Globus pallidus (tissue), 1 donor: ENCODE data around the gene CYP4F22.
"Not testable (repeated sequence)": the region's sequence is repeated elsewhere in the genome, so short reads cannot be mapped to it uniquely, and the experiment has no call there.

Source experiments
- DNase-seq: peaks from one replicate; pipeline ENCODE4 v3.0.0-alpha.2; 2015; ENCODE audit warnings: low spot score

The CYP4F22 gene

DNA sequence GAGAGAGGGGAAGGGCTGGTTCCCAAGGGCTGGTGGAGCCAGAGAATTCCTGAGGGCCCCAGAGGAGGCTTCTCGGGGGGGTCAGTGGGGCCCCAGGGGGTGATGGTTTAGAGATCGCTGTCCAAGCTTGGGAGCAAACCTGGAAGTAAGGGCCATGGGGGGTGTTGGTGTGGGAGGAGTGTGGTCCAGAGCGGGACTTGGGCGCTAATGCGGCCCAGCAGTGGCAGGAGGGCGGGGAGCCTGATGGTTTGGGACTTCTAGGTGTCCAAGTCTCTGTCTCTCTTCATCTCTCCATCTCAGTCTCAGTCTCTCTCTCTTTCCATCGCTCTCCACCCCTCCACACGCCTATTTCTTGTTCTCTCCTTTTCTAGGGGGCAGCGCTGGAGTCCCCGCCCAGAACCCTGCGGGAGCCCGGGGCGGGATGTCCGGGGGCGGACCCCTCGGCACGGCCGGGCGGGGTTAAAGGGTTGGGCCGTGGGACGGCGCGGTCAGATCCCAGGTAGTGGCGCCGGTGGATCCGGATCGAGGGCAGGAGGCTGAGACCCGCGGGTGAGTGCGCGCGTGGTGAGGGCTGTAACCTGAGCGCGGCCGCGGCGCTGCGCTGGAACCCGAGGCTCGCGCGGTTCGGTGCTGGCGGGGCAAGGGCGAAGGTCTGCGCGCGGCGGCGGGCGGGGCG, at the start of gene CYP4F22:
TSS of gene CYP4F22 (plus strand) at position 491 of the 676 bp plus-strand sequence. CDS start 16,812 bp downstream, outside the sequence.
- DNase-seq = no peak

DNA sequence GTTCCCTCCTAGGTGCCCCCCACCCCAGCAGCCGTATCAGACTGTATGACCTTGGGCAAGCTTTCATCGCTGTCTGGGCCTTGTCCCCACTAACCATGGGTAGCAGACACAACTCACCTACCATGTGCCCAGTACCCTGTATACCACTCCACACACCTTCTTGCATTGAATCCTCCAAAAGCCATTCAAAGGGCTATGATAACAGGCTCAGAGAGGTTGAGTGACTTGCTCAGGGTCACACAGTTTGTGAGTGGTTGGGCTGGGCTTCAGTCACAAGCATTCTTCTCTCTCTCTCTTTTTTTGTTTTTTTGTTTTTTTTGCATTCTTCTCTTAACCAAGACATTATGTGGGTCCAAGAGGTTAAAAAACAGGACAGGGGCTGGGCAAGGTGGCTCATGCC, 46.6 kb upstream of the CYP4F22 start:
- no peak for DNase-seq

DNA sequence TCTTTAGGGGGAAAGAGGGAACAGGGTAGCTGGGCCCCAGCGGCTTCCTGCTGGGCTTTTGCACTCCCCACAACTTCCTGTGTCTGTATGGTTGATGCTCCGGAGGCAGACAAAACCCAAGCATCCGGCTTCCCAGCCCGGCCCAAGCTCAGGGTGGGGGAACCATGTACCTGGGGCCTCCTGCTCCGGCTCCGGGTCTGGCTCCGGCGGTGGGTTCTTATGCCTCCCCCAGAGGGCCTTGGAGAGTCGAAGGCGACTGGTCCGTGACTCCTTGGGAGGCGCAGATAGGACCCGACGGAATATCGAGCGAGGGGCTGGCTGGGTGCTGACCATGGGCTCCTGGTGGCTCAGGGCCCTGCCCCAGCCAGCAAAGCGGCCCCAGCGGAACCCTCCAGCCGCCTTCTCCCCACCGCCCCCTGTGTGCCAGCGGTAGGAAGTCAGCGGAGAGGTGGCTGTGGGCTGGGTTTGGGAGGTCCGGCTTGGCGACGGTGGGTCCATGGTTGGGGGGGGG, 44.4 kb upstream of the CYP4F22 start:
- peak; percentile 17 for DNase-seq

DNA sequence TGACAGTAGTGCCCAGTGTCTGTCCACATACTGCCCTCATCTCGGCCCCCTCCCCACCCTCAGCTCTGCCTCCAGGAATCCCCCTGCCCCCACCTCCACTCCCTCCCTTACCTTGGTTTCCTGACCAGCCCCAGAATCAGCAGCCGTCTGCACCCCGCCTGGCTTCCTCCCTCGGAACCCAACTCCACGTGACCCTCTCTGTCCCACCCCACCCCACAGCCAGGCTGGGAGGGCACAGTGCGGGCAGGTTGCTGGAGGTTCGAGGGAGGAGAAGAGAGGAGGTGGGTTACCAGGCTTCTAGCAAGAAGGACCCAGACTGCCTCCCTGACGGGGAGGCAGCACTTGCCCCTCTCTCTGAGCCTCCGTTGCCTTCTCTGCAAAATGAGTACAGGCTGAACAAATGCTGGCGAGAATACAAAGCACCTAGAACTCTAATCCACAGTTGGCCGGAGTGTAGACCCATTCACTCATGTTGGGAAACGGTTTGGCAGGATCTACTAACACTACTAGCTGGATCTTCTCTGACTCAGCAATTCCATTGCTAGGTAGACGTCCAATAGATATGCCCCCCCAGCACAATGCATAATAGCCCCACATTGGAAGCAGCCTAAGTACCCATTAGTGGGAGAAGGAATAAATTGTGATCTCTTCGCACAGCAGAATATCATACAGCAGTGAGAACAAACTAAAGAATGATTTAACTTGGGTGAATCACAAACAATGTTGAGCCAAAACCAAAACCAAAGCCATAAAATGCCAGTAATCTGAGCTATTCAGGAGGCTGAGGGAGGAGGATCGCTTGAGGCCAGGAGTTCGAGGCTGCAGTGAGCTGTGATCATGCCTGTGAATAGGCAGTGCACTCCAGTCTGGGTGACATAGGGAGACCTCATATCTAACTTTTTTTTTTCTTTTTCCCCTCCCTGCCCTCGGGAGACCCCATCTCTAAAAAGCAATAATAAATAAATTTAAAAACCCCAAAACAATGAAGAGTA, 43.6 kb upstream of the CYP4F22 start, which contains the start of gene RASAL3:
TSS of gene RASAL3 (minus strand) at position 151 of the 992 bp plus-strand sequence. CDS start 186 bp downstream, outside the sequence.
- no peak for DNase-seq

DNA sequence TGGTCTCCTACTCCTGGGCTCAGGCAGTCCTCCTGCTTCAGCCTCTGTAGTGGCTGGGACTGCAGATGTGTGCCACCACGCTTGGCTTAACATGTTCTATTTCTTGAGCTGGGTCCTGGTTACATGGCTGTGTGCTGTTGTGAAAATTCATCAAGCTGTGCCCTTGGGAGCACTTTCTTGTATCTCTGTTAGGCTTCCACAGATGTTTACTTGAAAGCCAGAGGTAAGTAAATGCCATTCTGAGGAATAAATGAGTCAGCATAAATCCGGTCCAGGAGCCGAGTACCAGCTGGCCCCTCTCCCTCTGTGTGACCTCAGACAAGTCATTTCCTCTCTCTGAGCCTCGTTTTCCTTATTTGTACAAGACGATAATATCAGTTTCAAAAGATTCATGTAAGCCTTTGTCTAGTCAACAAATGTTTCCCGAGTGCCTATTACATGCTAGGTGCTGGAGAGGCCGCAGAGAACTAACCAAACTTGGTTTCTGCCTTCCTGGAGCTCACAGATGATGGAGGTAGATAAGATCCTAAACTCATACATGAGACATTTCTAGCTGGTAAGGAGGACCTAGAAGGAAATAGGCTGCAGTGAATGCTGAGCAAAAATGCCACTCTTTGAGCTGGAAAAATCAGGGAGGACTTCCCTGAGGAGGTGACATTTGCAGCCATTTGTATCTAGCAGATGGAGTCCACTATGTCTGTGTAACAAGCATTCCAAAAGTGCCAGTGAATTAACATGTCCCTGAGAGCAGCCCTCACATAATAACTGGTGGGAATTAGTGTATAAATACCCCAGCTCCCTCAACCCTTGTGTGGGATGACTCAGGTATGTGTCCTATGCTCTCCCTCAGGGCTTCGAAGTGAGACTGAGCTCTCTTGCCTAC, 41.2 kb upstream of the CYP4F22 start:
- no peak for DNase-seq

DNA sequence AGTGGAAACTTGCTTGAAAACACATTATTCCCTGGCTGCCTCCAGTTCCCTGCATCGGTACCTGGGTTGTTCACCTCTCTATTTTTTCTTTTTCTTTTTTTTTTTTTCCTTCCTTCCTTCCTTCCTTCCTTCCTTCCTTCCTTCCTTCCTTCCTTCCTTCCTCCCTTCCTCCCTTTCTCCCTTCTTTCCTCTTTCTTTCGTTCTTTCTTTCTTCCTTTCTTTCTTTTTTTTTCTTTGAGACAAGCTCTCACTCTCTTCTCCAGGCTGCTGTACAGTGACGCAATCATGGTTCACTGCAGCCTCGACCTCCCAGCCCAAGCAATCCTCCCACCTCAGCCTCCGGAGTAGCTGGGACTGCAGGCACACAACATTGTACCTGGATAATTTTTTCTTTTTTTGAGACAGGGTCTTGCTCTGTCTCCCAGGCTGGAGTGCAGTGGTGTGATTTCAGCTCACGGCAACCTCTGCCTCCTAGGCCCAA, 40.6 kb upstream of the CYP4F22 start:
- no peak for DNase-seq

DNA sequence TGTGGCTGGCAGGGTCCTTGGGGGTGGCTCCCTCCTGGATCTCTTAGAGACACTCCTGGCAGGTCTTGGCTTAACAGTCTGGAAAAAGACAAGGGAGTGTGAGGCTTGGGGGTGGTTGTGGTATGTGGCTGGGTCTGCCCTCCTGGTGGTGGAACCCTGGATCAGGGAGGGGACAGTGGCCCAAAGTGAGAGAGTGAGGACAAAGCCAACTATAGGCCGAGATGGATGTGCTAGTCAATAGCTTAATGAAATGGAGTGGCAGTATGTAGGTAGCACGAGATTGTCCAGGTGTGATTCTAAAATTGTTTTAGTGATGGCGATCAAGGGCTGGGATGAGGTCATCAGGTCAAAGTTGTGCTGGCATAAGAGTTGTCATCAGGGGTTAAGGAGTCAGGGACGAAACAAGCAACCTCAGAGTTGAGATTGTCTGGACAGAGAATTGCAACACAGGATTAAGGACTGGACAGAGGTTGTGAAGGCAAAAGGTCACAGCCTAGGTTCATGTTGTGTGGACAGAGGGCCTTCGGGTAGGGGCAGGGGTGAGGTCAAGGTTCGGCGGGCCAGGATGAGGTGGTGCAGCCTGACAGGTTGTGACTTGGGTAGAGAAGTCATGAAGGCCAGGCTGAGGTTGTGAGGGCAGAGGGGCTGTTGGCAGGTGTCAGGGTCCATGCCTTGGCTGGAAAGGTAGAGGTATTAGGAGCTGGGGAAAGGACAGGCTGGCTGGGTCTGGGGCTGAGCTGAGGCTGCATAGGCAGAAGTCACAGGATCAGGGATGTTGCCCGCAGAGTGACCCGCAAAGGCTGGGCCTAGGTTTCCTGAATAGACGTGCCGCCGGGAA, 39.4 kb upstream of the CYP4F22 start:
- no peak for DNase-seq

DNA sequence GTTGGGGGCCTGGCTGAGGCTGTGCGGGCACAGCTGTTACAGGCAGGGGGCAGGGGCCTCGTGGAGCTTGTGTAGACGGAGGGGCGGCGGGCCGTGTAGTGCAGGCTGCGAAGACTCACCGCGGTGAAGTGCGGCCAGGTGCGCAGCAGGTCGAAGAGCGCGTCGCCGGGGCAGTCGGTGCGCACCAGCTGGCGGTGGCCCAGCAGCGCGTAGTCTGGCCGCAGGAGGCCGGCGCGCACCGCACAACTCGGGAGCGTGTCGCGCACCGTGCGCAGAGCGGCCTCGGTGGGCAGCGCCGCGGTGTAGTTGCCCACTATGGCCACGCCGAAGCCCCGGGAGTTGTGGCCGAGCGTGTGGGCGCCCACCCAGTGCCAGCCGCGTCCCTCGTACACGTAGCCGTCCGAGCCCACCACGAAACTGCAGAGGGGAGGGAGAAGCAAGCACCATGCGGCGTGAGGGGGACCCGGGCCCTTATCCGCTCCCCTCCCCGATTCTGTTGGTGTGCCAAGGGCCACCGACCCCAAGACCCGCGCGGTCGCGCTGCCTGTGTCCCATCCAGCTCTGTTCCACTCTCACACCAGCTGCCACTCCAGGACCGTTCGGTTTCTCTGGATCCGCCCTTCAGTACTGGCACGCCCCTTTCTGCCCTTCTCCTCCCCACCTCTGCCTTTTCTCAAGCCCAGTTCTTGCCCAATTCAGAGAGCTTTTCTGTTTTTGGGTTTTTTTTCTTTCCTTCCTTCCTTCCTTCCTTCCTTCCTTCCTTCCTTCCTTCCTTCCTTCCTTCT, 38.6 kb upstream of the CYP4F22 start:
- DNase-seq = no peak

DNA sequence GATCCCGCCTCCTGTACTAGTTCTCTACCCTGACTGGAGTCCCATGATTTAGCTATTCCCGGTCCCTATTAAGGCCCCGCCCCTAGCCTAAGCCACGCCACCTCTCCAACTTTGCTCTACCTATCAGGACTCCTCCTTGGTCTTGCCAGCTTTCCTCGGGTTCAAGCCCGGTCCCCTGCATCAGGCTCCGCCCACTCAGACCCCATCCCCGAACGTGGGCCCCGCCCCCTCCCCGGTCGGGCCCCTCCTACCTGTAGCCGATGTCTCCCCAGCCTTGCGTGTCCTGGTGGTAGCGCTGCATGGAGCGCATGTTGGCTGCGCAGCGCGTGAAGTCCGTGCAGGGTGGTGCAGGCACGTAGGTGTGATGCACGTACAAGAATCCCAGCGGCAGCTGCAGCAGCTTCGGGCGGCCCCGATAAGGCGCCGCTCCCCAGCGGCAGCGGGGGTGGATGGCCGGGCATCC, 36.7 kb upstream of the CYP4F22 start:
- DNase-seq = no peak

DNA sequence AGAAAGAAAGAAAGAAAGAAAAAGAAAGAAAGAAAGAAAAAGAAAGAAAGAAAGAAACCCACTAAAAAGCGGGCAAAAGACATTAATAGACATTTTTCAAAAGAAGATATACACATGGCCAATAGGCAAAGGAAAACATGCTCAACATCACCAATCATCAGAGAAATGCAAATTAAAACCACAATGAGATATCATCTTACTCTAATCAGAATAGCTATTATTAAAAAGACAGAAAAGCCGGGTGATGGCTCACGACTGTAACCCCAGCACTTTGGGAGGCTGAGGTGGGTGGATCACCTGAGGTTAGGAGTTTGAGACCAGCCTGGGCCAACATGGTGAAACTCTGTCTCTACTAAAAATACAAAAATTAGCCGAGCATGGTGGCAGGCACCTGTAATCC, 34.5 kb upstream of the CYP4F22 start:
- not testable (repeated sequence) for DNase-seq

DNA sequence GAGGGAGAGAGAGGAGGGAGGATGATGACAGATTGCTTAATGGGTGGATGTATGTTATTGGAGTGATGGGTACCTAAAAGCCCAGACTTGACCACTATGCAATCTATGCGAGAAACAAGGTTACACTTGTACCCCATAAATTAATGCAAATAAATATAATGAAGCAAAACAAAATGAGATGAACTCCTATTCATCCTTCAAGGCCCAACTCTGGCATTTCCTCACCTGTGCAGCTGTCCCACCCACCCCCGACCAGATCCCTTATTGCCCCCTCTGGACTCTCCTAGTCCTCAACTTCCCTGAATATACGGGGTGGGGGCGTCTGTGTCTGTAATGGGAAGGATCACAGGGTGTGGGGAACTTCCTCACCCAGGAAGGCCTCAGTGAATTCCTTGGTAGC, 33.2 kb upstream of the CYP4F22 start:
- DNase-seq = no peak

DNA sequence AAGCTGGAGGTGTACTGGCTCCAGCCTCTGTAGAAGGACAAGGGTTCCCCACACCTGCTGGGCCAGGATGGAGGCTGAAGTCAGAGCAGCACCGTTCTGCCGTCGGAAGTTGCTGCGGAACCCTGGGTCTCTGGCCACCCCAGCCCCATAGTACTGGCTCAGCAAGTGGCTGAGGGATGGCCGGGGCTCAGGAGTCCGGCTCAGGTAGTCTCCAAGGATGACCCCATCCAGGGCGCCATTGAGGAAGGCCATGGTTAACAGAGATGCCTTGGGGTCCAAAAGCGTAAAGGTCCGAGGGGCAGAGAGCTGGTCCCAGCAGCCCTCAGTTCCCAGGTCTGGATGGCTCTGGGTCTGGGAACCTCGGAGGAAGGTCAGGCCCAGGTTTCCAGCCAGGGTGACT, 32.7 kb upstream of the CYP4F22 start:
- DNase-seq = no peak

DNA sequence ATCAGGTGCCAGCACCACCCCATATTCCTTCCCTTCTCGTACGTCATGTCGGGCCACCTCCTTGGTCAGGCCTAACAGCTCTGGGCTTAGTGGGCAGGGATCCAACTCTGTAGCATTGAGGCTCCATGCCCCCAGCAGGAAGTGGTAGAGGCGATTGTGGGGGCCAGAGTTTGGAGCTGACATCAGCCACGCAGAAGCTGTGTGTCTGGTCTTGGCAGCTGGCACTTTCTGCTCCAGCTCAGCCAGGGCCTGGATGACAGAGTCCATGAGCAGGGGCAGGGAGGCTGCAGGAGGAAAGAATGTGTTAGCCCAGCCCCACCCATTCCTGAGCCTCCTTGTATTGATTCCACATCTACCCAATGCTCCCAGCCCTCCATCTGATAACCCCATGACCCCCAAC, 32.0 kb upstream of the CYP4F22 start:
- no peak for DNase-seq

DNA sequence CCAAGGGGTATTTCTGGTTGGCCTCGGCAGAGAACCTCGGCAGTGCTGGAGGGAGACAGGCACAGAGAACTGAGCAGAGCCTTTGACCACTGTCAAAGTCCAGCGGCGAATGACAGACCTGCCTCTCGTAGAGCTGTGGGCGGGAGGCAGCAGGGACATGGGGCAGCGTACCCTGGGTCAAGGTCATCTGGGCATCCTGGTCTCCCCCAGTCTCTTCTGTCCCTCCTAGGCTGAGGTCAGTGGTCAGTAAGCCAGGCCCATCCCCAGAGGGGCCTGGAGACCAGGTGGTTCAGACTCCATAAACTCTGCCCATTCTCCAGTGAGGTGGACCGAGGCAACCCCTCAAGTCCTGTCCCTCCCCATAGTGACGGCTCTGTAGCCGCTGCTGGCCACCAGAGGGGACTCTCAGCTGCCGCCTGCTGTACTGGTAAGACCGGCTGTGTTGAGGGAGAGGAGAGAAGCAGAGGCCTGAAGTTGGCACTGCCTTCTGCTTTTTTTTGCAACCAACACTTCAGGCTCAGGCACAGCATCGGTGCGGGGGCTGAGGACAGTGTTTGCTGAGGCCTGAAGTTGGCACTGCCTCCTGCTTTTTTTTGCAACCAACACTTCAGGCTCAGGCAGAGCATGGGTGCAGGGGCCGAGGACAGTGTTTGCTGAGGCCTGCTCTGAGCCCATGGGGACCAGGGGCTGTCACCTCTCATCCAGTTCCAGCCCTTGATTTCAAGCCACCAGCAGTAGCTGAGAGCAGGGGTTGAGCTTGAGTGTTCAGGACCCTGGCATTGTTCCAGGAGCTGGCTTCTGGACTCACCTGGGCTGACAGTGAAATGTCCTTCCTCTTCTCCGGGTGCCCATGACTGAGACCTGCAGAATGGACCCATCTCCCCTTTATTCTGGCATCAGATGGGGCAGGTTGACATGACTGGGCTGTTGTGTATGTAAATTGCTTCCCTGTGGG, 28.7 kb upstream of the CYP4F22 start, which contains the start of gene PGLYRP2:
TSS of gene PGLYRP2 (minus strand) at position 111 of the 955 bp plus-strand sequence. CDS start 130 bp downstream, outside the sequence.
- no peak for DNase-seq

DNA sequence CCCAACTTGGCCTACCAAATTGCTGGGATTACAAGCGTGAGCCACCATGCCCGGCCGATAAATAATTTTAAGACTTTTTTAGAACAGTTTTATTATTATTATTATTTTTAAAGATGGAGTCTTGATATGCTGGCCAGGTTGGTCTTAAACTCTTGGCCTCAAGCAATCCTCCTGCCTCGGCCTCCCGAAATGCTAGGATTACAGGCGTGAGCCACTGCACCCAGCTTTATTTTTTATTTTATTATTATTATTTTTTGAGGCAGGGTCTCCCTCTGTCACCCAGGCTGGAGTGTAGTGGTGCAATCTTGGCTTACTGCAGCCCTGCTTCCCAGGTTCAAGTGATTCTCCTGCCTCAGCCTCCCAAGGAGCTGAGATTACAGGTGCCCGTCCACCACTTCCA, 27.3 kb upstream of the CYP4F22 start:
- not testable (repeated sequence) for DNase-seq

DNA sequence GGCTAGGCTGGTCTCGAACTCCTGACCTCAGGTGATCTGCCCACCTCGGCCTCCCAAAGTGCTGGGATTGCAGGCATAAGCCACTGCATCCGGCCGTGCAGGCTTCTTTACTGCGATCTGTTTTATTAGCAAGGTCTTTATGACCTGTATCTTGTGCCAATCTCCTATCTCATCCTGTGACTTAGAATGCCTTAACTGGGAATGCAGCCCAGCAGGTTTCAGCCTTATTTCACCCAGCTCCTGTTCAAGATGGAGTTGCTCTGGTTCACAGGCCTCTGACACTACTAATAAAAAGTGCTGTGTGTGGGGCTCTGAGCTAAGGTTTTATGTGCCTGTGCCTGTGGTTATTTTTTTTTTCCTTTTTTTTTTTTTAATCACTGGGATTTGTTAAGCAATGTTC, 22.6 kb upstream of the CYP4F22 start:
- DNase-seq = not testable (repeated sequence)

DNA sequence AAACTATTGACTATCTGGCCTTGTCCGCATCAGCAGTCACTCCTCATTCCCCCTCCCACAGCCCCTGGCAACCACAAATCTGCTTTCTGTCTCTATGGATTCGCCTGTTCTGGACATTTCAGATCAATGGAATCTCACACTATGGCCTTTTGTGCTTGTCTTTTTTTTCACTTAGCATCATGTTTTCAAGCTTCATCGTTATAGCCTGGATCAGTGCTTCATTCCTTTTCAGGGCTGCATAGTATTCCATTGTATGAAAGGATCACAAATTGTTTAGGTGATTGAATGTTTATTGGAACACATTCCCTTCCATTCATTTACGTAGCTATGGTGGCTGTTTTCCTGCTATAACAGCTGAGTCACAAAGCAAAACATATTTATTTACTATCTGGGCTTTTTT, 21.3 kb upstream of the CYP4F22 start:
- no peak for DNase-seq

DNA sequence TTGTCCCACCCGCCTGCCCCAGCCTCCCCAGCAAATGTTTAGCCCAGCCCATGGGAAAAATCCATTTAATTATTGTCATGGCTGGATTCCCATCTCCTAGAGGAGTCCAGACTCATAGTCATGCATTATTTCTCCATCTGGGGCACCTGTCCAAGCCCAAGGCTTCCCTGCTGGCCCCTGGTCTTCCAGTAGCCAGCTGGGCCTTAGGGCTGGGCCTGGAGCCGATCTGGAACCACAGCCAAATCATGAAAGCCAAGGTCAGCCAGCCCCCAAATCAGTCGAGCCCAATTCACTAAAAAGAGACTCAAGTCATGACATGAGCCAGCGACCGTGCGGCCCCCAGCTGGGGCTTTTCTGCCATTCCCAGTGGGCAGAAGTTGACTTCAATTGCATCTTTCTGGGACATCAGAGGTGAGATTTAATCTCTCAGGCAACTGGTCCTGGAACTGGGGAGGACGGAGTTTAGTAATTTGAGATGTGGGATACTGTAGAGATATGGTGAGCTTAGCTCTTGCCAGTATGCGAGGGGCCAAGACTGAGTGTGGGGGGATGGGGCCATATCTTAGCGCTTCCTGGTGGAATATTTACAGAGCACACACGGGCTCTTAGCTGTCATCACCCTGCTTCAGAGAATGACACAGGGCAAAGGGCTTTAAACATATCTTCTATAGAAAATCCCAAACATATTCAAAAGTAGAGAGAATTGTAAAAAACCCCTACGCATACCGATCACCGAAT, 19.7 kb upstream of the CYP4F22 start:
- DNase-seq = no peak
